ENCODE measurements around the gene TRIO.
A peak's percentile ranks its signal among the peaks of the same experiment; 100 is the strongest.
"Not testable (repeated sequence)": the region's sequence is repeated elsewhere in the genome, so short reads cannot be mapped to it uniquely, and the experiment has no call there.

The TRIO gene

DNA sequence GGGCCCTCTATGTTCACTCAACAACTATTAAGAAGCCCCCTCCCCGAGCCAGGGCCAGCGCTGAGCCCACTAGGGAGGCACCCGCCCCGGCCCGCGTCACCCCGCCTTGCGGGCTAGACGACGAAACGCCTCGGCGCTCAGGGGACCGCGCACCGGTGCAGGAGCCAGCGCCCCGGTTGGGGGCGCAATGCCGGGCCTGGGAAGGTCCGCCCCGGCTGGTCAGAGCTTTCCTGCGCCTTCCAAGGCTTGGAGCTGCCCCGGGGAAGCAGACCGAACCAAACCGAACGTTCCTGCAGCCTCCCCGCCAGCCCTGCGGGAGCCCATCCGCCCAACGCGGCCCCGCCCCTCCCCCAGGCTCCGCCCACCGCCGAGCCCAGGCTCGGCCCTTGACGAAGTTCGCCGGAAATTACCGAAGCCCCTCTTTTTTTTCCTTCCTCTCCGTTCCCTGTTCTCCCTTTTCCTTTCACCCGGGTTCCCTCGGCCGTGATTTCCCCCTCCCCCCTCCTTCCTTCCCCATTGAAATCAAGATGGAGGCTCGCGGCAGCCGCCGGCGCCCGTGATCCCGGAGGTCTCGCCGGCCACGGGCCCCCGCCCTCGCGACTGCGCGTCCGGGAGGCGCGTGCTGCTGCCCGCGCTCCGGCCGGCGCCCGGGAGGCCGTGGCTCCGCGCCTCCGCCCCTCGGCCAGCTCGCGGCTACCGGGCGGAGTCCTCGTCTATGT, at the start of gene TRIO:
TSS of gene TRIO (plus strand) at position 516 of the 719 bp plus-strand sequence. CDS start 384 bp downstream, outside the sequence.
- peak within 1 kb of the TSS; percentile 81 for H3K4me3 Mint-ChIP-seq
- peaks cover 59% of the 10 kb centered on the region for H3K27me3 Mint-ChIP-seq
- peaks cover 14% of the 10 kb centered on the region for H3K4me1 Mint-ChIP-seq (ENCODE audit: low read depth)
- H3K36me3 Mint-ChIP-seq (ENCODE audit: low read depth) = no peaks in the 10 kb centered on the region
- no peaks in the 10 kb centered on the region for H3K9me3 Mint-ChIP-seq
- peak within 1 kb of the TSS; percentile 36 for H3K27ac Mint-ChIP-seq

DNA sequence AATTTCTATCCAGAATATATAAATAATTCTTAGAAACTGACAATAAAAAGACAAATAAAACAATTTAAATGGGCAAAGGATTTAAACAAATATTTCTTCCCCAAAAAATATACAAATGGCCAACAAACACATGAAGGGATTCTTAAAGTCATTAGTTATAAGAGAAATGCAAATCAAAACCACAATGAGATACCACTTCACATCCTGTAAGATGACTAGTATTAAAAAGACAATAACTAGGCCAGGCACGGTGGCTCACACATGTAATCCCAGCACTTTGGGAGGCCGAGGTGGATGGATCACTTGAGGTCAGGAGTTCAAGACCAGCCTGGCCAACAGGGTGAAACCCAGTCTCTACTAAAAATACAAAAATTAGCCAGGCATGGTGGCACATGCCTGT, 45.8 kb upstream of the TRIO start:
- H3K9me3 Mint-ChIP-seq; H3K4me3 Mint-ChIP-seq; H3K36me3 Mint-ChIP-seq (ENCODE audit: low read depth); H3K27ac Mint-ChIP-seq; H3K4me1 Mint-ChIP-seq (ENCODE audit: low read depth): not testable (repeated sequence)
- H3K27me3 Mint-ChIP-seq = peaks cover 13% of the 10 kb centered on the region

DNA sequence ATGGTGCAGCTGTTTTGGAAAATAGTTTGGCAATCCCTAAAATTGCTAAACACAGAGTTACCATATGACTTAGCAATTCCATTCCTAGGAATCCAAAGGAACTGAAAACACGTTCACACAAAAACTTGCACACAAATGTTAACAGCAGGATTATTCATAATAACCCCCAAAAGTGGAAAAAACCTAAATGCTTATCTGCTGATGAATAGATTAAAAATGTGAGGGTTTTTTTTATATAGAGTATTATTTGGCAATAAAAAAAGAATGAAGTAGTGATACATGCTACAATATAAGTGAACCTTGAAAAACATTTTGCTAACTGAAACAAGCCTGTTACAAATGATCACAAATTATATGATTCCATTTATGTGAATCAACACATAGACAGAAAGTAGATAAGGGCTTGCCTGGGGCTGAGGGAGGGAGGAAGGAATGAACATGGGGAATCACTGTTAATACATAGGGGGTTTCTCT, 45.1 kb upstream of the TRIO start:
- Mint-ChIP-seq H3K4me1 (ENCODE audit: low read depth) (no peaks in the 10 kb centered on the region), H3K27me3 (peaks cover 9% of the 10 kb centered on the region), H3K4me3 (no peak overlapping the region), H3K36me3 (ENCODE audit: low read depth) (no peaks in the 10 kb centered on the region), H3K27ac (no peak overlapping the region), H3K9me3 (peaks cover 8% of the 10 kb centered on the region)

DNA sequence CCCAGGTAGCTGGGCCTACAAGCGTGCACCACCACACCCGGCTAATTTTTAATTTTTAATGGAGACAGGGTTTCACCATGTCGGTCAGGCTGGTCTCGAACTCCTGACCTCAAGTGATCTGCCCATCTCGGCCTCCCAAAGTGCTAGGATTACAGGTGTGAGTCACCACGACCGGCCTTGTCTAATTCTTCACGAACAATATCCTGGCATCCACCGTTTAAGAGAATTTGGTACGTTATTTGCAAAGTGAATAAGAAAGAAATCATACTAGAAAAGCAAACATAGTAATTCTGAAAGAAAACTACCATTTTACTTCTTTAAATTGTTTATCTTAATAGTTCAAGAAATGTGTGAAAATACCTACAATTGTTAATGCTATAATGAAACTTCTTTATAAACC, 42.9 kb upstream of the TRIO start:
- H3K4me1 Mint-ChIP-seq (ENCODE audit: low read depth) = no peaks in the 10 kb centered on the region
- no peaks in the 10 kb centered on the region for H3K36me3 Mint-ChIP-seq (ENCODE audit: low read depth)
- peaks cover 7% of the 10 kb centered on the region for H3K27me3 Mint-ChIP-seq
- no peak overlapping the region for H3K4me3 Mint-ChIP-seq
- H3K9me3 Mint-ChIP-seq = peaks cover 8% of the 10 kb centered on the region
- H3K27ac Mint-ChIP-seq = no peak overlapping the region

DNA sequence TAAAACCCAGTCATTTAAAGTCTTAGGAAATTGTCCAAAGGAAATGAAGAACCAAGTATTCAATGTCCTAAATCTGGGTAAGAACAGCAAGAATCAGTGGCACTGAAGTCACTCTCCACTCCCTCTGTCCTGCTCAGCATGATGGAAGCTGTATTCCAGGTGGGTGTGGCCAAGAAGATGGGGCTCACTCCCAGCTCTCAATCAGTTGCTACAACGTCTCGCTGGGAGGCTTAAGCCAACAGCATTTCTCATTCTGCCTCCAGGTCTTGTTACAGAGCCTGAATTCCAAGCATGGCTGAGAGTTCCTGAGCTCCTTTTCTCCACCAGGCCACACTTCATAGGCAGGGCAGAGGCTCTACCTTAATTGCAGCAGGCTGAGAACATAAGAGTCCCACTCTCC, 41.2 kb upstream of the TRIO start:
- Mint-ChIP-seq H3K4me3 (no peak overlapping the region), H3K36me3 (ENCODE audit: low read depth) (no peaks in the 10 kb centered on the region), H3K27me3 (peaks cover 10% of the 10 kb centered on the region), H3K9me3 (peaks cover 4% of the 10 kb centered on the region), H3K27ac (no peak overlapping the region), H3K4me1 (ENCODE audit: low read depth) (peaks cover 7% of the 10 kb centered on the region)

DNA sequence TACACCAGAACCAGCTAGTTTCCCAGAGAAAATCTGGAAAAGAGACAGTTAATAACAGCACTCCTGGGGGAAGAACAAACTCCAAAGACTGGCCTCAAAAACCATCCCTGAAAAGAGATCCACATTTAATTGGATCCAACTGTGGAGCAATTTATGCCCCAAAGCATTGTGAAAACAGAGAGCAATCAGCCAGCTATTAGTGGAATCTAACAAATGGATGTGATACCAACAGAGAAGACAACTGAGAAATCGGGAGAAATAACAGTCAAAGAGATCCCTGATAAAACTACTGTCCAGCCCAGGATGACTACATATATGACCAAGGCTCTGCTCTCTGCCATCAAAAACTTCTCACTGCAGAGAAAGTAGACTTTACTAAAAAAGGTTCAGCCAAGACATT, 40.5 kb upstream of the TRIO start:
- Mint-ChIP-seq H3K9me3 (no peaks in the 10 kb centered on the region), H3K27me3 (peaks cover 14% of the 10 kb centered on the region), H3K4me1 (ENCODE audit: low read depth) (peaks cover 11% of the 10 kb centered on the region), H3K27ac (no peak overlapping the region), H3K4me3 (no peak overlapping the region), H3K36me3 (ENCODE audit: low read depth) (no peaks in the 10 kb centered on the region)

DNA sequence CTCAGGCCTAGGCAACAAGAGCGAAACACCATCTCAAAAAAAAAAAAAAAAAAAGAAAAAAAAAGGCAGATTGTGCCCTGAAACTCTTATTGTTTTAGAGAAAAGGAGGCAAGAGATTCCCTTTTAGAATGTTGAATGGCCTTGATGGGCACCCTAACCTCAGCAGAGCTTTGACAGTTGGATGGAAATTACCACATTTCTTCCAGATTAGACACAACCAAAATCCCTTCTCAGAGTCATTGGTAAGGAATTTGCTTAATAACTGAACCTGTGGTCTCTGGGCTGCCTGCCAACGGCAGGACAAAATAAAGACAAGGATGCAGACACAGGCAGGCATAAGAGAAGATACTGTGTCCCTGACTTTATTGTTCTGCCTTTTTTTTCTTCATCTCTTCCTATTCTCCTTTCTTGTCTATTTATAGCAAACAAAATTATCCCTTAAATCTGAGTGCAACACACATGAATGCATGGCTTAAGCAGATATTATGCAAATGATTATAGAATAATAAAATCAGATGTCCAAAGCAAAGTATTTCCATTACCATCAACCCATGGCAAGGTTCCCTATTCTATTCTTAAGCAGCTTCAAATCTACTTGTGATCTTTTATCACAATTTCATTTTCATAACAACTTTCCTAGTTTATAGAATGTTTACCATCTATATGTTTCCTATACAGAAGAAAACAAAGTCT, 37.3 kb upstream of the TRIO start:
- H3K4me3 Mint-ChIP-seq = no peak overlapping the region
- peaks cover 3% of the 10 kb centered on the region for H3K9me3 Mint-ChIP-seq
- H3K27me3 Mint-ChIP-seq = peaks cover 24% of the 10 kb centered on the region
- peaks cover 26% of the 10 kb centered on the region for H3K4me1 Mint-ChIP-seq (ENCODE audit: low read depth)
- H3K36me3 Mint-ChIP-seq (ENCODE audit: low read depth) = no peaks in the 10 kb centered on the region
- no peak overlapping the region for H3K27ac Mint-ChIP-seq

DNA sequence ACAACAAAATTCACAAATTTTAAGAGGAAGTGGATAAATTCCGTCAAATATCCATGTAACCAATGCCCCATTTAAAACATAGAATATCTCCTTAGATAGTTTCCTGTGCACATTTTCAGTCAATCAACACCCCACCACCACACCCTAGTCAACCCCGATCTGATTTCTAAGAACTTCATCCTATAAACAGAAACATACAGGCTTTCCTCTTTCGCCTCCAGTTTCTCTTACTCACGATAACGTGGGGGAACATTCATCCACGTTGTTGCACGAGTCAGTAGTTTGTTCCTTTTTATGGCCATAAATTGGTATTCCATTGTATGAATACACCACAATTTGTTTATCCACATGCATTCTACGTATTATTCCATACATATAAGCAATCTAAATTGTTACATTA, 35.6 kb upstream of the TRIO start:
- Mint-ChIP-seq H3K4me1 (ENCODE audit: low read depth) (peaks cover 26% of the 10 kb centered on the region), H3K27ac (no peak overlapping the region), H3K9me3 (peaks cover 3% of the 10 kb centered on the region), H3K4me3 (no peak overlapping the region), H3K36me3 (ENCODE audit: low read depth) (no peaks in the 10 kb centered on the region), H3K27me3 (peaks cover 24% of the 10 kb centered on the region)

DNA sequence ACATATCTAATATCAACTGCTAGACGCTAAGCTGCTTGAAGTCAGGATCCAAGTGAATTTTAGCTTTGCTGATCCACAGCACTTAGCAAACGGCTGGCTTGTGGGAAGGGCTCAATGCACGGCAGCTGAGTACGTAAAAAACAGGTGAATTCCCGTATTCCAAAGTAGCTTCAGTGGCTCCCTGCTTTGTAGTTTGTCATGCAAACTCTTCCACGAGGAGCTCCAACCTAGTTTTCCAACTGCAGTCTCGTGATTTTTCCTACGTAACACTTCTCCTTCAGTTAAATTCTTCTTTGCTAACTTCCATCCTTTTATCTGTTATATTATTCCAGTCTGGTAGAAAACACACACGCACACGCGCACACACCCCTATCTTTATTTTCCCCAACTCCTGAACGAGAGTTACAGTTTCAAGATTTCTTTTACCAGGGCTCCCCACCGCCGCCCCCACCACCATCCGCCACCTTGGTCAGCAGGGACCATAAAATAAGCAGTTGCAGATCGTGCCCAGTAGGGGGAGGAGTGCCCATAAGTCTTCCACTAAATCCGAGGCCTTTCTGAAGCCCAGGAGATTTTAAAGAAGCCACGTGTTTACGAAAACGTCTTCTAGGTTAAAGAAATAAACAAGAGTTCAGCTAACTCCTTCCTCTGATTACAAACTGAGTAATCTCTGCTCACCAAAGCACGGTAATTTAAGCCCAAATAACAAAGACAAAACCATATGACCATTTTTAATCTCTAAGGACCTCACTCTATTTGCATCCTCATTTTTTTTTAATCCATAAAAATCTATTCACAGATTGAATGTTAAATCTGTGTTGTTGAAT, 34.8 kb upstream of the TRIO start:
- H3K4me1 Mint-ChIP-seq (ENCODE audit: low read depth) = peaks cover 26% of the 10 kb centered on the region
- H3K9me3 Mint-ChIP-seq = peaks cover 3% of the 10 kb centered on the region
- no peaks in the 10 kb centered on the region for H3K36me3 Mint-ChIP-seq (ENCODE audit: low read depth)
- H3K27ac Mint-ChIP-seq = no peak overlapping the region
- H3K27me3 Mint-ChIP-seq = peaks cover 24% of the 10 kb centered on the region
- peak overlapping the region; percentile 40 for H3K4me3 Mint-ChIP-seq

DNA sequence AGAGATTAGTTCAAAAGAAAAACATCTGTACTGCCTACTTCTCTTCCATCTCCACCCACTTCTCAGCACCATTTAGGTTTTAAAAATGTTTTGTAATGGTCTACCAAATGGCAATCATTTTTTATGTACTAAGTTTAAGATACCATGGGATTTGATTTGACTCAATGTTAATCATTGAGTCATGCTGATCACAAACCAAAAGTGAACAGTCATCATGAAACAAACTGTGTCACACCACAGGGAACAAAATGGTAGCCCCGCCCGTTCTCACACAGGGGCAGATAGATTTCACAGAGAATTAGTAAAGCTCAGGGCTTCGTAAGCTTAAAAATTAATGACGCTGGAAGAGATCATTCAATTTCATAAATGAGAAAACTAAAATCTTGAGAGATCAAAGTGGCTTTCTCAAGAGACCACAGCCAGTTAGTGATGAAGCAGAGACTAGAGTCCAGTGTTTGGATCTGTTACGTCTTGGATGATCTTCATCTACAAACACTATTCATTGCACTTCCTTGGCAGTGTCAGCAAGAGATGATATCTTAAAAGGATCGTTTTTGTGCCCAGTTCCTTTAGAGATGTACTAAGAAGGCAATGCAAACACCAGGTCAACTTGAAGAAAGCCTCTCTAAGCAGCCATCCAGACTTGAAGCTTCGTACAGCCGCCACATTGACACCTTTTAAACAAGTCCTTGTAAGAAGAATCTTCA, 33.9 kb upstream of the TRIO start:
- Mint-ChIP-seq H3K27me3 (peaks cover 24% of the 10 kb centered on the region), H3K9me3 (peaks cover 3% of the 10 kb centered on the region), H3K4me3 (peak overlapping the region; percentile 6), H3K36me3 (ENCODE audit: low read depth) (no peaks in the 10 kb centered on the region), H3K27ac (no peak overlapping the region), H3K4me1 (ENCODE audit: low read depth) (peaks cover 26% of the 10 kb centered on the region)

DNA sequence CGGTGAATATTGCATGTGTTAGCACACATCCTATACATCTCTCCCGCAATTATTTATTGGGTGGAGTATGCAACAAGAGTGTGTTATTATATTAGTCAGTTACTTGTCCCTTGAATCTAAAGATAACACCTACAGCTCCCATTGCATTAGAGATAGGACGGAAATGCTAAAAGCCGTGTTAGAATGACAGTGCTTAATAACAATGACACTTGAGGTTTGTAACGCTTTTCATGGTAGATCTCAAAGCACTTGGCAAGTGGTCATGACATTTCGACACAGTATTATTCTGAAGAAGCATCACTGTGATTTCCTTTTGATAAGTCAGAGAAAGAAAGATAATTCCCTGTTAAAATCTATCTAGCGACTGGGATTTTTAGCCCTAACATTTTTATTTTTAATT, 33.4 kb upstream of the TRIO start:
- peaks cover 26% of the 10 kb centered on the region for H3K4me1 Mint-ChIP-seq (ENCODE audit: low read depth)
- peaks cover 24% of the 10 kb centered on the region for H3K27me3 Mint-ChIP-seq
- no peaks in the 10 kb centered on the region for H3K36me3 Mint-ChIP-seq (ENCODE audit: low read depth)
- H3K4me3 Mint-ChIP-seq = no peak overlapping the region
- peaks cover 3% of the 10 kb centered on the region for H3K9me3 Mint-ChIP-seq
- no peak overlapping the region for H3K27ac Mint-ChIP-seq

DNA sequence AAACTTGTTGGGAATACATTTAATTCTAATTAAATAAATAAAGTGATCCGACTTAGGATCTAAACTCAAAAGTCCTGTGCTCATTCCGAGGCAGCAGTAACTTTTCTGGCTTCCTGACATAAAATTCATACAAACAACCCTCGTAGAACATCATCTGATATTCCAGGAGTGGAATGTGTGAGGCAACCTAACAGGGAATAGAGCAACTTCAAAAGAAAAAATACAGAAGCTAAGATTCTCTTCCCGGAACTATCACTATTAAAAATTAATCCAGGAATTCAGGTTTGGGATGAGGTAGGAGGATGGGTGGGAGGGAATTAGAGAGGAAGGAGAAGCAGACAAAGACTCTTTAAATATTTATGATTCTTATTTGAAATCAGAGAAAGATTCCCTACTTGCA, 32.9 kb upstream of the TRIO start:
- peaks cover 26% of the 10 kb centered on the region for H3K4me1 Mint-ChIP-seq (ENCODE audit: low read depth)
- H3K27ac Mint-ChIP-seq = no peak overlapping the region
- H3K4me3 Mint-ChIP-seq = no peak overlapping the region
- no peaks in the 10 kb centered on the region for H3K36me3 Mint-ChIP-seq (ENCODE audit: low read depth)
- H3K9me3 Mint-ChIP-seq = peaks cover 3% of the 10 kb centered on the region
- H3K27me3 Mint-ChIP-seq = peaks cover 24% of the 10 kb centered on the region

DNA sequence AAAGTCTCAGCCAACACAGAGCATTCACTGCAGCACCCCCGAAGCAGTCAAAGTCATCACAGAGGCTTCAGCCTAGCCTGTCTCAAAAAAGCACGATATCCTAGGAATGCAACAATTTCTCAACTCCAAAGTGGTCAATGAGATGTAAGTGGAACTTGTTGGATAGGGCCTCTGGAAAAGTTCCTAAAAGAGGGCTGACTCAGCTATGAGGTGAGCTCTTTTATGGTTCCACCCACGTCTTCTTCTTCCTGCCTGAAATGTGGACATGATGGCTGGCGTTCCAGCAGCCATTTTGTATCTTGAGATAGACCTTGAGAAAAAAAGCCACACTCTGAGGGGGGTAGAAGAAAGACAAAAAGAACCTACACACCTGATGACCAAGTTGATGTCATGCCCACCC, 32.5 kb upstream of the TRIO start:
- H3K9me3 Mint-ChIP-seq = peaks cover 3% of the 10 kb centered on the region

DNA sequence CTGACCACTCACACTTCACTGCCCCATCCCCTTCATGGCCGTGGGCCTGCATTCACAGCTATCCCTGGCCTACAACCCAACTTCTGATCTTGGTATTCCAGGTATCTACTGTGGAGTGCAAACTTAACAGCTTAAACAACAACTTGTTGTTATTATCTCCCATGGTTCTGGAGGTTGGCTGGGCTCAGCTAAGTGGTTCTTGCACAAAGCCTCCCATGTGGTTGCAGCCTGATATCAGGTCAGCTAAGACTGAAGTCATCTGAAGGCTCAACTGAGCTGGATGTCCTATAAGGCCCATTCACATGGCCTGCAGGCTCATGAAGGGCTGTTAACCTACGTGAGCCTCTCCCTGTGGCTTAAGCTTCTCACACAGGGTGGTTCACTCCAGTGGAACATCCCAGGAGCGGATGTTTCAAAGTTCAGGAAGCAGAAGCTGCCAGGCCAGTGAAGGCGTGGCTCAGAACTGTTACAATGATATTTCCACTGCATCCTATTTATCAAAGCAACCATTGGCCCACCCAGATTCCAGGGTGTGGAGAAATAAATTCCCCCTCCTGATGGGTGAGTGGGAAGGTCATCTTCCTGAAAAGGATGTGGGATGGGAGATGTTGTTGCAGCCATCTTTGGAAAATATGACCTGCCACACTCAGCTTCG, 30.0 kb upstream of the TRIO start:
- Mint-ChIP-seq H3K4me3 (no peak overlapping the region), H3K27ac (no peak overlapping the region), H3K4me1 (ENCODE audit: low read depth) (peaks cover 11% of the 10 kb centered on the region), H3K27me3 (peaks cover 10% of the 10 kb centered on the region), H3K36me3 (ENCODE audit: low read depth) (no peaks in the 10 kb centered on the region), H3K9me3 (peaks cover 3% of the 10 kb centered on the region)

More for the DNA sequence above, 32.5 kb upstream of the TRIO start:
- Mint-ChIP-seq H3K27ac (no peak overlapping the region), H3K36me3 (ENCODE audit: low read depth) (no peaks in the 10 kb centered on the region), H3K27me3 (peaks cover 24% of the 10 kb centered on the region), H3K4me3 (no peak overlapping the region), H3K4me1 (ENCODE audit: low read depth) (peaks cover 26% of the 10 kb centered on the region)

All from stimulated activated naive CD8-positive, alpha-beta T cell treated with anti-CD3 and anti-CD28 coated beads, Interleukin-15, Interleukin-2, amounts not matched to agents 100 ng/mL and 50 ng/mL, for 24 hours (primary cell).